Tibial nerve (tissue), 3 donors: ENCODE data around the gene VWF.
"Not testable (repeated sequence)": the region's sequence is repeated elsewhere in the genome, so short reads cannot be mapped to it uniquely, and the experiment has no call there.

Experiments used
- CTCF ChIP-seq, 5 experiments: fragments of 200-600 bp in 3 of 5; fragments of 450-650 bp in 2 of 5; sonication (generic) in 3 of 5; IDR thresholded peaks; one replicate each; pipeline ENCODE4 v1.5.1; 2016 to 2019; ENCODE audit warnings: antibody characterized with exemption in 5 of 5, mild to moderate bottlenecking in 3 of 5, moderate library complexity in 2 of 5
- POLR2A ChIP-seq, 2 donors: fragments of 450-650 bp; IDR thresholded peaks; one replicate each; pipeline ENCODE4 v1.6.1; 2017; ENCODE audit warnings: antibody characterized with exemption in 2 of 2, mild to moderate bottlenecking in 2 of 2, moderate library complexity in 2 of 2

GRCh38 chr12:6010631-6011350 is 113.7 kb downstream of the VWF start:
- not testable (repeated sequence) for TF ChIP-seq CTCF, POLR2A (IDR thresholded peaks at IDR 0.05)
